Esophagus squamous epithelium (tissue), 5 donors: Measurements from ENCODE around the gene BUB3. TPM values are rescaled to one million over a fixed set of nuclear protein-coding genes. Genes with fewer than 3 reads are reported as not detected.

Experiments used
- DNase-seq: peaks from one replicate; lab custom pipeline; 2025; lab: John Stamatoyannopoulos, UW
- H3K27ac ChIP-seq, 4 donors: fragments of 200-600 bp; sonication (generic); one replicate each; pipeline ENCODE4 v1.5.1; 2016 to 2019; ENCODE audit warnings: mild to moderate bottlenecking in 1 of 4
- H3K27me3 ChIP-seq, 4 donors: fragments of 200-600 bp; sonication (generic); 1 replicate in 3 of 4; 2 replicates in 1 of 4; pipeline versions ENCODE4 v1.5.1 to v1.6.0; 2017 to 2021; ENCODE audit warnings: antibody characterized with exemption in 1 of 4
- H3K36me3 ChIP-seq, 3 donors: fragments of 200-600 bp; sonication (generic); one replicate each; pipeline ENCODE4 v1.5.1; 2016 to 2019
- H3K4me1 ChIP-seq, 3 donors: fragments of 200-600 bp; sonication (generic); one replicate each; pipeline ENCODE4 v1.5.1; 2017 to 2019
- H3K4me3 ChIP-seq, 4 donors: fragments of 200-600 bp; sonication (generic); 1 replicate in 3 of 4; 2 replicates in 1 of 4; pipeline ENCODE4 v1.5.1; 2016 to 2019; ENCODE audit warnings: mild to moderate bottlenecking in 2 of 4, moderate library complexity in 1 of 4
- H3K9me3 ChIP-seq, 3 donors: fragments of 200-600 bp; sonication (generic); one replicate each; pipeline ENCODE4 v1.5.1; 2016 to 2019
- POLR2A ChIP-seq, 4 donors: fragments of 450-650 bp; IDR thresholded peaks; one replicate each; pipeline ENCODE4 v1.6.1; 2017; ENCODE audit warnings: antibody characterized with exemption in 4 of 4, mild to moderate bottlenecking in 4 of 4, moderate library complexity in 3 of 4
- WGBS, 2 donors: methylation state at CpG; one replicate each; pipeline ENCODE4 v1.1.5; 2018; 5-methylcytosine and 5-hydroxymethylcytosine counted together
- intact Hi-C: fragments of 100-400 bp; cut with DNase I; formaldehyde crosslinking; loops from one replicate; pipeline ENCODE4 v1.15.0; 2022
- total RNA-seq, 4 donors: library from RNA; depleted of rRNA; stranded (reverse); fragments of >200 nt; gene quantifications; one replicate each; pipeline ENCODE4 v1.1.0, GENCODE V29; 2016
- TF ChIP-seq, protein P1 (sequence below), 6 experiments: fragments of 450-650 bp in 4 of 6; fragments of 200-600 bp in 2 of 6; sonication (generic) in 2 of 6; IDR thresholded peaks; one replicate each; pipeline ENCODE4 v1.5.1; 2016 to 2019; ENCODE audit warnings: antibody characterized with exemption in 6 of 6, mild to moderate bottlenecking in 4 of 6, moderate library complexity in 4 of 6
- donor health status: DM: yes; HTN: yes; CAD: no.

Gene BUB3
- total RNA-seq, 4 donors from 2014 or later: 84.3 to 121 (median 100) TPM

DNA sequence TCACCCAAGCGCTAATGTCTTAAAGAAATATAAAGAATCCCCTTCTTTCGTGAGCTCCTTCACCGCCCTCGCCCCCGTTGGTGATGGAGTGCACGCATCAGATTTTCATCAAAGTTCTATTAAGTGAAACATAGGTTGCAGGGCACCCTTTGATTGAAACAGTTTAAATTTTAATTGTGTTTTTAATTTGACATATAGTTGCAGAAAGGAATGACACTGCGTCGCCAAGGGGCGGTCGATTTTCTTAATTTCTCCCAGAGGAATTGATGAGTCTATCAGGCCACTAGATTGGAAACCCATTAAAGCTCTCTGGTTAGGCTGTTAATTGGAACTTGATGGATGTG is 10.4 kb upstream of the BUB3 start:
- Histone ChIP-seq H3K27ac (no peak overlapping the region), H3K36me3 (no peaks in the 10 kb centered on the region), H3K27me3 (peaks cover 57 to 100% (median 88%) of the 10 kb centered on the region in 4 donors), H3K9me3 (no peaks in the 10 kb centered on the region), H3K4me3 (no peak overlapping the region), H3K4me1 (peaks cover 23 to 68% (median 34%) of the 10 kb centered on the region in 3 donors)
- WGBS, 2 donors: 21 to 24% methylated on average over 9 to 10 of the region's 10 CpGs
- no peak for DNase-seq
- intact Hi-C loops: no loop called here
- TF ChIP-seq, protein P1, sequence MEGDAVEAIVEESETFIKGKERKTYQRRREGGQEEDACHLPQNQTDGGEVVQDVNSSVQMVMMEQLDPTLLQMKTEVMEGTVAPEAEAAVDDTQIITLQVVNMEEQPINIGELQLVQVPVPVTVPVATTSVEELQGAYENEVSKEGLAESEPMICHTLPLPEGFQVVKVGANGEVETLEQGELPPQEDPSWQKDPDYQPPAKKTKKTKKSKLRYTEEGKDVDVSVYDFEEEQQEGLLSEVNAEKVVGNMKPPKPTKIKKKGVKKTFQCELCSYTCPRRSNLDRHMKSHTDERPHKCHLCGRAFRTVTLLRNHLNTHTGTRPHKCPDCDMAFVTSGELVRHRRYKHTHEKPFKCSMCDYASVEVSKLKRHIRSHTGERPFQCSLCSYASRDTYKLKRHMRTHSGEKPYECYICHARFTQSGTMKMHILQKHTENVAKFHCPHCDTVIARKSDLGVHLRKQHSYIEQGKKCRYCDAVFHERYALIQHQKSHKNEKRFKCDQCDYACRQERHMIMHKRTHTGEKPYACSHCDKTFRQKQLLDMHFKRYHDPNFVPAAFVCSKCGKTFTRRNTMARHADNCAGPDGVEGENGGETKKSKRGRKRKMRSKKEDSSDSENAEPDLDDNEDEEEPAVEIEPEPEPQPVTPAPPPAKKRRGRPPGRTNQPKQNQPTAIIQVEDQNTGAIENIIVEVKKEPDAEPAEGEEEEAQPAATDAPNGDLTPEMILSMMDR (IDR thresholded peaks at IDR 0.05): no peak
- no peak for TF ChIP-seq POLR2A (IDR thresholded peaks at IDR 0.05)

DNA sequence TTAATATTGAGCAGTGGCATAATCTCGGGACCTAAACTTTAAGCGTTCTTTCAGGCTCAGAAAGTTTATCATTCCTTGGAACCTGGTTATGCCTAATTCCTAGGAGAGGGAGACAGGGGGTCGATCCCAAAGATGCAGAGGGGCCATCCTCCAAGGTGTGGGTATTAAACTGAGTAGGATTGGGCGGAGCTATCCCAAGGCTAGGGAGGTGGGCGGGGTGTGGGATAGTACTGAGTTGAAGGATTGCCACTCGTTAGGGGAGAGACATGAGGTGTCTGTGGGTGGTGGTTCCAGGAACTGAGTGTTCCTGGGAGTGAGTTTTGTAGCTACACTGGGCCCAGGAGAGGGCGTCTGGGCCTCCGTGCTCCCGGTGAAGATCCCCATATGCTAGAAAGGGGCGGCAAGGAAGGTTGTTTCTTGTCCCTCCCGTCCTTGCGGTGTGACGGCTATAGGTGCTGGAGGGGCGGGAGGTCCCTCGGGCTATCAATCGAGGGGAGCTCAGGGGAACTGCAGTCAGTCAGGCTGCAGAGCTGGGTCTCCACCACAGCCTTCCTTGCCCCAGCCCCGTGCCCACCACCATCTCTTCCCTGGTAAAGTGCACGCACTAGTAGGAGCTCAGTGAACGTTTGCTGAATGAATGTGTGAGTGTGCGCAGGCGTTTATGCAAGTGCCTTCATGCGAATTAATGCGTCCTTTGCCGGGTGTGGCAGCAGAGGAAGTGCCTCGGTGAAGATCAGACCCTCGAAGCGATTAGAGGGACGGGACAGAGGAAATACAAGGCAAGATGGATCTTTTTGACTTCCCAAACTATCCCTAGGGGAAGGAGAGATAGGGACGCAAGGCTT is 9.3 kb upstream of the BUB3 start:
- H3K27ac ChIP-seq: no peak overlapping the region
- WGBS, 2 donors: 2 to 6% methylated on average over 18 to 25 of the region's 29 CpGs
- H3K36me3 ChIP-seq: no peaks in the 10 kb centered on the region
- no peaks in the 10 kb centered on the region for H3K9me3 ChIP-seq
- intact Hi-C loops: no loop called here
- H3K27me3 ChIP-seq: peaks cover 54 to 100% (median 82%) of the 10 kb centered on the region in 4 donors
- H3K4me3 ChIP-seq: no peak overlapping the region
- no peak for TF ChIP-seq POLR2A (IDR thresholded peaks at IDR 0.05)
- TF ChIP-seq, protein P1 (IDR thresholded peaks at IDR 0.05): no peak
- H3K4me1 ChIP-seq: peaks cover 28 to 71% (median 44%) of the 10 kb centered on the region in 3 donors
- DNase-seq: no peak

- H3K4me1 ChIP-seq: peaks cover 28 to 71% (median 44%) of the 10 kb centered on the region in 3 donors
- H3K27ac ChIP-seq: no peak overlapping the region
- no peak for DNase-seq
- H3K4me3 ChIP-seq: no peak overlapping the region
- TF ChIP-seq, protein P1 (IDR thresholded peaks at IDR 0.05): no peak
- TF ChIP-seq POLR2A (IDR thresholded peaks at IDR 0.05): no peak
- peaks cover 49 to 100% (median 78%) of the 10 kb centered on the region in 4 donors for H3K27me3 ChIP-seq
- H3K9me3 ChIP-seq: no peaks in the 10 kb centered on the region
- no peaks in the 10 kb centered on the region for H3K36me3 ChIP-seq
- intact Hi-C loops: no loop called here
- 6 to 10% methylated on average over 7 to 12 of the region's 14 CpGs for WGBS, 2 donors
Measured at GRCh38 chr10:123145542-123146012, 8.6 kb upstream of the BUB3 start.

DNA sequence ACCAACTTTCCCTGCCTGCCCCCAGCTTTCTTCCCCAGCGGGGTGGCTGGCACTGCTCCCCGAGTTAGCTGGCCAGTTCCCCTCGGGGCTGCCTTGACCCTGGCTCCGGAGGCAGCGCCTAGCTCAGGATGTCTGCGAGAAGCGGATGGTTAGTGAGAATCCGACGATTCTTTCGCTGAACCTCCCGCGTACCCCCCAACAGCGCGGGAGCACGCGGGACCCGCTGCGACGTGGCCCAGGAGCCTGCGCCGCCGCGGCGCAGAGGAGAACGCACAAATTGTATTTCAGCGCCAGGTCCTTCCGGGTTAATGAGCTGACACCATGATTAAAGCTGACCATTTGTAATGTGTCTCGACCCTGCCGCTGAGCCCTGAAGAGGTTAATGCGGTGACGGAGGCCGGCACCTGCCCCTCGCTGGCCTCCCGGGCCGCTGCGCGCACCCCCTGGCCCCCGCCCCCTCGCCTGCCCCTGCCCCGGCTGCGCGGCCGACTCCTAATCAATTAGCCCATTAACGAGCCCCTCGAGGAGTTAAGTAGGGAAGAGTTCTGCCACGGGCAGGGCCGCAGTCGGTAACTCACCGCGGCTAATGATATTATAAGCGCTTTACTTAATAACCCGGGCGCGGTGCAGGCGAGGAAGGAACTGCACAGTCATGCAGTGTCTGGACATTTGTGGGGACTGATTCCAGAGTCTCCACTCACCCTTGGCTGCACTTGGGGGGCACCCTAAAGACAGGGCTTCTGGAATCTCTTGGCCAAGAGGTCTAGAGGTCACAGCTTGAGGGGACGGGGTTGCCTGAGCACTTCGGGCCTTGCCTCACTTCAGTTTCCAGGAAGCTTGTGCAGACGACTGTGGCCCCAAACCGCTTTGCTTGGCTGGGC is 7.9 kb upstream of the BUB3 start:
- intact Hi-C loops: no loop called here
- WGBS, 2 donors: 0 to 22% methylated on average over 6 to 14 of the region's 59 CpGs
- Histone ChIP-seq H3K9me3 (no peaks in the 10 kb centered on the region), H3K4me3 (peak overlapping the region in 1 of 4 donors; percentile 42), H3K27me3 (peaks cover 49 to 100% (median 75%) of the 10 kb centered on the region in 4 donors), H3K36me3 (no peaks in the 10 kb centered on the region), H3K27ac (no peak overlapping the region), H3K4me1 (peaks cover 35 to 77% (median 51%) of the 10 kb centered on the region in 3 donors)
- TF ChIP-seq POLR2A (IDR thresholded peaks at IDR 0.05): no peak
- TF ChIP-seq, protein P1 (IDR thresholded peaks at IDR 0.05): no peak
- no peak for DNase-seq
